GM12878 (cell line): ENCODE results near the gene PPAT. TPM values are rescaled to one million over a fixed set of nuclear protein-coding genes. Genes with fewer than 3 reads are reported as not detected.
A peak's percentile ranks its signal among the peaks of the same experiment; 100 is the strongest.

Experiments
- ATAC-seq: fragments of 200-7000 bp; cut with Tn5 transposase; 3 replicates; pipeline ENCODE4 v1.9.1; 2020; ENCODE audit warnings: mild to moderate bottlenecking, moderate library complexity
- BruUV-seq: library from RNA; stranded (reverse); fragments of 400-500 nt; replicated peaks from 2 replicates; lab custom pipeline; 2021; lab: Mats Ljungman, UMichigan
- CTCF ChIA-PET: fragments of 300-600 bp; sonication (Branson Sonifier 250); formaldehyde crosslinking; extraction: SDS; loops from one replicate; lab custom pipeline; 2021; ENCODE audit warnings: inconsistent platforms; lab: Yijun Ruan, JAX
- POLR2A ChIA-PET: fragments of 350-600 bp; formaldehyde crosslinking; extraction: SDS; loops from one replicate; lab custom pipeline; 2021; ENCODE audit warnings: inconsistent platforms; lab: Charles Lee
- RAD21 ChIA-PET: fragments of 300-600 bp; sonication (Branson Sonifier 250); formaldehyde crosslinking; loops from one replicate; lab custom pipeline; 2023; ENCODE audit warnings: antibody characterized with exemption; ENCODE audit not compliant: unreplicated experiment; lab: Charles Lee
- SMC1A ChIA-PET: fragments of 300-600 bp; sonication (Branson Sonifier 250); formaldehyde crosslinking; loops from one replicate; lab custom pipeline; 2023; ENCODE audit not compliant: unreplicated experiment, uncharacterized antibody; lab: Charles Lee
- DNase-seq: peaks from one replicate; pipeline ENCODE4 v3.0.0-alpha.2; 2011; ENCODE audit warnings: low read depth, low spot score
- FAIRE-seq: peaks from 3 replicates; lab custom pipeline; 2011; peaks lifted over from hg19 to GRCh38; lab: Jason Lieb, UNC
- H2AFZ ChIP-seq: 2 replicates; pipeline ENCODE4 v1.6.0; 2011; ENCODE audit warnings: low read depth, low read length, control low read depth; ENCODE audit not compliant: control insufficient read depth
- H3K27ac ChIP-seq: 2 replicates; pipeline ENCODE4 v1.5.1; 2011; ENCODE audit warnings: control low read depth; ENCODE audit not compliant: control insufficient read depth, insufficient read depth
- H3K27me3 ChIP-seq, 2 experiments: replicated peaks in 1 of 2; 2 replicates each; pipeline versions ENCODE4 v1.6.0 to v1.6.1; 2011; ENCODE audit warnings: low read length in 1 of 2; ENCODE audit not compliant: control insufficient read depth in 2 of 2, insufficient read depth in 2 of 2
- H3K36me3 ChIP-seq, 2 experiments: 2 replicates each; pipeline ENCODE4 v1.5.1; 2011; ENCODE audit warnings: low read length in 1 of 2; ENCODE audit not compliant: control insufficient read depth in 2 of 2, insufficient read depth in 2 of 2
- H3K4me1 ChIP-seq: 2 replicates; pipeline ENCODE4 v1.6.1; 2011; ENCODE audit warnings: mild to moderate bottlenecking, low read length, moderate library complexity, mixed read lengths; ENCODE audit not compliant: control insufficient read depth, insufficient read depth
- H3K4me2 ChIP-seq: 2 replicates; pipeline ENCODE4 v1.6.0; 2011; ENCODE audit warnings: control low read depth; ENCODE audit not compliant: control insufficient read depth, insufficient read depth
- H3K4me3 ChIP-seq: fragments of 200-600 bp; sonication (generic); 2 replicates; pipeline ENCODE4 v1.5.1; 2016
- H3K79me2 ChIP-seq: 2 replicates; pipeline ENCODE4 v1.6.0; 2011; ENCODE audit warnings: low read length; ENCODE audit not compliant: control insufficient read depth, insufficient read depth
- H3K9ac ChIP-seq: 2 replicates; pipeline ENCODE4 v1.8.0; 2011; ENCODE audit warnings: low read length, control low read depth, mixed read lengths; ENCODE audit not compliant: control insufficient read depth, insufficient read depth
- H3K9me3 ChIP-seq: replicated peaks from 3 replicates; pipeline ENCODE4 v1.5.1; 2011; ENCODE audit warnings: mild to moderate bottlenecking, low read length; ENCODE audit not compliant: control insufficient read depth, insufficient read depth
- H4K20me1 ChIP-seq: 2 replicates; pipeline ENCODE4 v1.6.0; 2011; ENCODE audit not compliant: control insufficient read depth, insufficient read depth
- BACH1 ChIP-seq: fragments of 450-650 bp; IDR thresholded peaks from 2 replicates; pipeline ENCODE4 v1.6.1; 2017; ENCODE audit warnings: mild to moderate bottlenecking, borderline replicate concordance
- EED ChIP-seq: sonication (generic); IDR thresholded peaks from 2 replicates; pipeline ENCODE4 v1.6.1; 2016; ENCODE audit warnings: antibody characterized with exemption, low read depth
- IRF3 ChIP-seq: fragments of 450-650 bp; IDR thresholded peaks from 2 replicates; pipeline ENCODE4 v1.6.1; 2014; ENCODE audit warnings: mild to moderate bottlenecking
- LARP7 ChIP-seq: fragments of 450-650 bp; IDR thresholded peaks from 2 replicates; pipeline ENCODE4 v1.6.1; 2017; ENCODE audit warnings: mild to moderate bottlenecking
- MTA3 ChIP-seq: IDR thresholded peaks from 2 replicates; pipeline ENCODE4 v1.6.1; 2012; ENCODE audit warnings: low read length, inconsistent platforms, borderline replicate concordance
- NR2C1 ChIP-seq: fragments of 450-650 bp; IDR thresholded peaks from 2 replicates; pipeline ENCODE4 v1.6.1; 2017; ENCODE audit warnings: antibody characterized with exemption, mild to moderate bottlenecking, moderate library complexity
- PBX3 ChIP-seq: IDR thresholded peaks from 2 replicates; pipeline ENCODE4 v1.6.1; 2011; ENCODE audit warnings: mild to moderate bottlenecking, low read depth, low read length, moderate library complexity; ENCODE audit not compliant: insufficient replicate concordance
- POLR2A ChIP-seq: IDR thresholded peaks from 2 replicates; pipeline ENCODE4 v1.6.1; 2011; ENCODE audit warnings: low read depth, mild to moderate bottlenecking, low read length
- POLR2AphosphoS5 ChIP-seq: IDR thresholded peaks from 2 replicates; pipeline ENCODE4 v1.6.1; 2011; ENCODE audit warnings: mild to moderate bottlenecking, low read length, inconsistent platforms
- RAD21 ChIP-seq: IDR thresholded peaks from 2 replicates; pipeline ENCODE4 v1.6.1; 2011; ENCODE audit warnings: mild to moderate bottlenecking, low read depth, low read length, moderate library complexity; ENCODE audit not compliant: insufficient read depth
- RAD51 ChIP-seq: fragments of 450-650 bp; IDR thresholded peaks from 2 replicates; pipeline ENCODE4 v1.6.1; 2016; ENCODE audit warnings: moderate library complexity, mild to moderate bottlenecking, inconsistent platforms
- RELA ChIP-seq: fragments of 450-650 bp; IDR thresholded peaks from 2 replicates; pipeline ENCODE4 v1.8.0; 2014; ENCODE audit warnings: borderline replicate concordance; ENCODE audit not compliant: partially characterized antibody
- RUNX3 ChIP-seq: IDR thresholded peaks from 2 replicates; pipeline ENCODE4 v1.6.1; 2012; ENCODE audit warnings: low read length, inconsistent platforms
- SREBF1 ChIP-seq: IDR thresholded peaks from 2 replicates; pipeline ENCODE4 v1.6.1; 2012; ENCODE audit warnings: mild to moderate bottlenecking, low read length
- TARDBP ChIP-seq: IDR thresholded peaks from 2 replicates; pipeline ENCODE4 v1.6.1; 2016; ENCODE audit warnings: borderline replicate concordance
- TCF12 ChIP-seq: IDR thresholded peaks from 2 replicates; pipeline ENCODE4 v1.6.1; 2011; ENCODE audit warnings: low read depth, mild to moderate bottlenecking, low read length
- YY1 ChIP-seq: IDR thresholded peaks from 2 replicates; pipeline ENCODE4 v1.6.1; 2011; ENCODE audit warnings: low read depth, mild to moderate bottlenecking, low read length
- WGBS: methylation state at CpG from one replicate; pipeline ENCODE4 v1.1.6; 2016; ENCODE audit warnings: low lambda C conversion rate; ENCODE audit not compliant: insufficient replicate concordance, insufficient coverage; ENCODE audit errors: missing lambda C conversion rate; 5-methylcytosine and 5-hydroxymethylcytosine counted together
- in situ Hi-C: fragments of 300-500 bp; cut with MboI; formaldehyde crosslinking; loops from 9 replicates; pipeline ENCODE4 v1.14.3; 2018; ENCODE audit warnings: mixed read lengths
- intact Hi-C: fragments of 100-400 bp; cut with micrococcal nuclease; formaldehyde crosslinking; loops from one replicate; pipeline ENCODE4 v1.14.2; 2022; ENCODE audit not compliant: unreplicated experiment
- polyA plus RNA-seq, 11 experiments: library from polyadenylated mRNA; depleted of rRNA in 4 of 11; unstranded in 6 of 11; stranded (reverse) in 5 of 11; fragments of >200 nt; fragmentation: Nextera tagmentation in 4 of 11; fragmentation: Illumina TruSeq in 1 of 11; extraction: Ambion mirVana in 4 of 11; extraction: Trizol in 1 of 11; gene quantifications; 1 replicate in 1 of 11; 2 replicates in 10 of 11; pipeline versions ENCODE4 v1.2.1 to v1.2.3, GENCODE V29; 2011 to 2016; ENCODE audit warnings: inconsistent platforms in 2 of 11, missing spikeins in 2 of 11, low read depth in 1 of 11
- total RNA-seq, 4 experiments: library from RNA; depleted of rRNA in 3 of 4; stranded (reverse); fragments of >200 nt in 3 of 4; fragmentation: Illumina TruSeq in 1 of 4; extraction: Trizol in 1 of 4; gene quantifications; 2 replicates each; pipeline versions ENCODE4 v1.2.1 to v1.2.3, GENCODE V29; 2013 to 2021
- TF ChIP-seq, protein P1 (sequence below): fragments of 450-650 bp; formaldehyde crosslinking; IDR thresholded peaks from 2 replicates; pipeline ENCODE4 v1.5.0; 2022; ENCODE audit warnings: mild to moderate bottlenecking, missing genetic modification characterization
- TF ChIP-seq, protein P2 (sequence below): fragments of 450-650 bp; IDR thresholded peaks from 2 replicates; pipeline ENCODE4 v1.6.1; 2017; ENCODE audit warnings: borderline replicate concordance

PPAT gene
- total and polyA plus RNA-seq, 10 of the 15 experiments (the other 5 are each of a cell fraction or from before 2014, with no cell fraction given) = 24.9 to 50.7 (median 38.0) TPM

DNA sequence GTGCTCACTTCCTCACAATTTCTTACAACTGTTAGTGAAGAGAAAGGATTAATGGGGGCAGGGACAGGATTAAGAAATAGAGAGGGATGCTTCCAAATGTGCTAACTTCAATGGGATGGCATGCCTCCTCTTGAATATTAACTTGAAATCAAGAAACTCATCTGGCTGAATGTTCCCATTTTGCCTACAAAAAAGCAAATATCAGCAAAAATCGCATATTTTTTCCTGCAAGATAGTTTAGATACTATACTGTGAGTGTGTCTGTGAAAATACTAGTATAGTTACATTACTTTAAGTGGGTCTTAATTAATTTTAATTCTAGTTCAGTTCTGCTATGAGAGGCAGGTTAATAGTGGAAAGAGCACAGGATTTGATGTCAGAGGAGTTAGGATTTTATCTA is 5.6 kb upstream of the PPAT start:
- intact Hi-C loops = no loop called here
- Histone ChIP-seq H3K79me2 (peaks cover 93% of the 10 kb centered on the region), H3K4me1 (no peaks in the 10 kb centered on the region; the same call in 1 of the 2 replicates), H3K27ac (no peak overlapping the region), H3K4me2 (peak overlapping the region; percentile 63), H4K20me1 (no peaks in the 10 kb centered on the region; the same call in 1 of the 2 replicates), H3K4me3 (peak overlapping the region; percentile 51), H3K9me3 (no peaks in the 10 kb centered on the region), H2AFZ (no peak overlapping the region), H3K9ac (peak overlapping the region; percentile 11; the same call in 1 of the 2 replicates), H3K36me3 (peaks cover 0 to 14% of the 10 kb centered on the region in 2 experiments; a peak in 2 of 4 replicates), H3K27me3 (no peaks in the 10 kb centered on the region)
- DNase-seq (no peak), FAIRE-seq (no peak), ATAC-seq (no peak)
- no TSS peak for BruUV-seq
- ChIA-PET RAD21 (interaction anchor here (1.1 to 1.4 kb wide), 2 partner anchors 11 kb away, joined by 5 to 6 read pairs; no protein-coding TSS in a partner anchor), SMC1A (interaction anchor here (1.0 to 4.0 kb wide), 5 partner anchors 11 to 54 kb away, joined by 3 to 19 read pairs (median 13); partner anchors contain the start of gene AASDH), POLR2A (interaction anchor here (1.1 to 1.5 kb wide), 2 partner anchors 8 to 25 kb away, joined by 3 to 6 read pairs; no protein-coding TSS in a partner anchor), CTCF (interaction anchor here (4.1 kb wide), 1 partner anchor 18 kb away, joined by 30 read pairs; no protein-coding TSS in a partner anchor)
- in situ Hi-C loops = no loop called here
- TF ChIP-seq TCF12 (no peak), RELA (no peak), POLR2A (no peak), SREBF1 (no peak), TARDBP (no peak), POLR2AphosphoS5 (no peak), RAD51 (no peak), LARP7 (no peak), MTA3 (no peak), YY1 (no peak), PBX3 (no peak), NR2C1 (no peak), BACH1 (no peak), RAD21 (no peak), IRF3 (no peak), RUNX3 (no peak), EED (no peak)
- TF ChIP-seq, protein P1, sequence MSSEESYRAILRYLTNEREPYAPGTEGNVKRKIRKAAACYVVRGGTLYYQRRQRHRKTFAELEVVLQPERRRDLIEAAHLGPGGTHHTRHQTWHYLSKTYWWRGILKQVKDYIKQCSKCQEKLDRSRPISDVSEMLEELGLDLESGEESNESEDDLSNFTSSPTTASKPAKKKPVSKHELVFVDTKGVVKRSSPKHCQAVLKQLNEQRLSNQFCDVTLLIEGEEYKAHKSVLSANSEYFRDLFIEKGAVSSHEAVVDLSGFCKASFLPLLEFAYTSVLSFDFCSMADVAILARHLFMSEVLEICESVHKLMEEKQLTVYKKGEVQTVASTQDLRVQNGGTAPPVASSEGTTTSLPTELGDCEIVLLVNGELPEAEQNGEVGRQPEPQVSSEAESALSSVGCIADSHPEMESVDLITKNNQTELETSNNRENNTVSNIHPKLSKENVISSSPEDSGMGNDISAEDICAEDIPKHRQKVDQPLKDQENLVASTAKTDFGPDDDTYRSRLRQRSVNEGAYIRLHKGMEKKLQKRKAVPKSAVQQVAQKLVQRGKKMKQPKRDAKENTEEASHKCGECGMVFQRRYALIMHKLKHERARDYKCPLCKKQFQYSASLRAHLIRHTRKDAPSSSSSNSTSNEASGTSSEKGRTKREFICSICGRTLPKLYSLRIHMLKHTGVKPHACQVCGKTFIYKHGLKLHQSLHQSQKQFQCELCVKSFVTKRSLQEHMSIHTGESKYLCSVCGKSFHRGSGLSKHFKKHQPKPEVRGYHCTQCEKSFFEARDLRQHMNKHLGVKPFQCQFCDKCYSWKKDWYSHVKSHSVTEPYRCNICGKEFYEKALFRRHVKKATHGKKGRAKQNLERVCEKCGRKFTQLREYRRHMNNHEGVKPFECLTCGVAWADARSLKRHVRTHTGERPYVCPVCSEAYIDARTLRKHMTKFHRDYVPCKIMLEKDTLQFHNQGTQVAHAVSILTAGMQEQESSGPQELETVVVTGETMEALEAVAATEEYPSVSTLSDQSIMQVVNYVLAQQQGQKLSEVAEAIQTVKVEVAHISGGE = no peak
- TF ChIP-seq, protein P2, sequence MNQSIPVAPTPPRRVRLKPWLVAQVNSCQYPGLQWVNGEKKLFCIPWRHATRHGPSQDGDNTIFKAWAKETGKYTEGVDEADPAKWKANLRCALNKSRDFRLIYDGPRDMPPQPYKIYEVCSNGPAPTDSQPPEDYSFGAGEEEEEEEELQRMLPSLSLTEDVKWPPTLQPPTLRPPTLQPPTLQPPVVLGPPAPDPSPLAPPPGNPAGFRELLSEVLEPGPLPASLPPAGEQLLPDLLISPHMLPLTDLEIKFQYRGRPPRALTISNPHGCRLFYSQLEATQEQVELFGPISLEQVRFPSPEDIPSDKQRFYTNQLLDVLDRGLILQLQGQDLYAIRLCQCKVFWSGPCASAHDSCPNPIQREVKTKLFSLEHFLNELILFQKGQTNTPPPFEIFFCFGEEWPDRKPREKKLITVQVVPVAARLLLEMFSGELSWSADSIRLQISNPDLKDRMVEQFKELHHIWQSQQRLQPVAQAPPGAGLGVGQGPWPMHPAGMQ = no peak
- 95% methylated on average over 1 of the region's 1 CpG for WGBS
